Stimulated activated CD8-positive, alpha-beta memory T cell treated with anti-CD3 and anti-CD28 coated beads, Interleukin-4, amount 100 ng/mL, for 4 hours (primary cell): ENCODE data around the gene ATG13.
"Not testable (repeated sequence)": the region's sequence is repeated elsewhere in the genome, so short reads cannot be mapped to it uniquely, and the experiment has no call there.

ENCODE experiments used
- DNase-seq, 2 donors: peaks; one replicate each; pipeline ENCODE4 v3.0.0-alpha.2; 2020; ENCODE audit warnings: low read depth in 2 of 2, low spot score in 1 of 2

The ATG13 gene

GRCh38 chr11:46694607-46695006 lies 77.3 kb downstream of the ATG13 start:
- DNase-seq: no peak

GRCh38 chr11:46695345-46696211 lies 78.2 kb downstream of the ATG13 start:
- no peak for DNase-seq

GRCh38 chr11:46696212-46696558 lies 78.8 kb downstream of the ATG13 start:
- no peak for DNase-seq

- DNase-seq: no peak
These were observed 80.0 kb downstream of the ATG13 start for GRCh38 chr11:46697303-46697702.

- no peak for DNase-seq
These were observed 80.4 kb downstream of the ATG13 start for GRCh38 chr11:46697723-46698122.

- DNase-seq: no peak
These were observed 81.2 kb downstream of the ATG13 start for GRCh38 chr11:46698597-46698996.

- DNase-seq: peak; percentile 98 to 99
These were observed 83.1 kb downstream of the ATG13 start, which contains the start of the genes ARHGAP1 and ZNF408 for GRCh38 chr11:46700241-46701077. Gene ARHGAP1 (minus strand): TSS chr11:46700619. CDS start chr11:46696107, 4,512 bp downstream. Gene ZNF408 (plus strand): TSS chr11:46701031. CDS start chr11:46701048, 17 bp downstream.

DNA sequence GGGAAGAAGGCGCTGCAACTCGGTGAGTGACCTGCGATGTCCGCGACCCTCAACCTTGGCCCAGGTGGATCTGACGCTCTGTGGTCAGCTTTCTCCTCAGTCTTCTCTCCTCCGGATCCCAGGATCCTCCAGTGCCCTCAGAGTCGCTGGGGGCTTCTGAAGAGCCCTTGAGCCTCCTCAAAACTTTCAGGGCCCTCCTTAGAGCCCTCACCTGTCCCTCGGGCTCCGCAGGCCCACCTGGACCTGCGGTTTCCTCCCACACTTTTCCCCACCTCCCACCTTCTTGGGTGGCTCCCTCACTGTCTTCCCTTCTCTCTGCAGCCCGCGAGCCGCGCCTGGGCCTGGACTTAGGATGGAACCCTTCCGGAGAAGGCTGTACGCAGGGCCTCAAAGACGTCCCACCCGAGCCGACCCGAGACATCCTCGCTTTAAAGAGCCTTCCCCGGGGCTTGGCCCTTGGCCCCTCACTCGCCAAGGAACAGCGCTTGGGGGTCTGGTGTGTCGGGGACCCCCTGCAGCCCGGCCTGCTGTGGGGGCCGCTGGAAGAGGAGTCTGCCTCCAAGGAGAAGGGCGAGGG lies 83.8 kb downstream of the ATG13 start:
- DNase-seq: no peak

GRCh38 chr11:46705070-46705688 lies 87.8 kb downstream of the ATG13 start:
- DNase-seq: no peak

- DNase-seq: no peak
These were observed 89.5 kb downstream of the ATG13 start for GRCh38 chr11:46706886-46707285.

DNA sequence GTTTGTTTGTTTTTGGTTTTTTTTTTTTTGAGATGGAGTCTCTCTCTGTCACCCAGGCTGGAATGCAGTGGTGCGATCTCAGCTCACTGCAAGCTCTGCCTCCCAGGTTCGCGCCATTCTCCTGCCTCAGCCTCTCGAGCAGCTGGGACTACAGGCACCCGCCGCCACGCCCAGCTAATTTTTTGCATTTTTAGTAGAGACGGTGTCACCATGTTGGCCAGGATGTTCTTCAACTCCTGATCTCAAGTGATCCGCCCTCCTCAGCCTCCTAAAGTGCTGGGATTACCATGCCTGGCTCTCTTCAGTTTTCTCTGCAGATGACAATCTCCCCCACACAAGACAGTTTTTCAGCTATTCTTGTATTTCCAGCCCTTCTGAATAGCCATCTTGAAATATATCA lies 92.0 kb downstream of the ATG13 start:
- DNase-seq: not testable (repeated sequence)

GRCh38 chr11:46710821-46711269 lies 93.5 kb downstream of the ATG13 start:
- no peak for DNase-seq

GRCh38 chr11:46711303-46711702 lies 94.0 kb downstream of the ATG13 start:
- no peak for DNase-seq

DNA sequence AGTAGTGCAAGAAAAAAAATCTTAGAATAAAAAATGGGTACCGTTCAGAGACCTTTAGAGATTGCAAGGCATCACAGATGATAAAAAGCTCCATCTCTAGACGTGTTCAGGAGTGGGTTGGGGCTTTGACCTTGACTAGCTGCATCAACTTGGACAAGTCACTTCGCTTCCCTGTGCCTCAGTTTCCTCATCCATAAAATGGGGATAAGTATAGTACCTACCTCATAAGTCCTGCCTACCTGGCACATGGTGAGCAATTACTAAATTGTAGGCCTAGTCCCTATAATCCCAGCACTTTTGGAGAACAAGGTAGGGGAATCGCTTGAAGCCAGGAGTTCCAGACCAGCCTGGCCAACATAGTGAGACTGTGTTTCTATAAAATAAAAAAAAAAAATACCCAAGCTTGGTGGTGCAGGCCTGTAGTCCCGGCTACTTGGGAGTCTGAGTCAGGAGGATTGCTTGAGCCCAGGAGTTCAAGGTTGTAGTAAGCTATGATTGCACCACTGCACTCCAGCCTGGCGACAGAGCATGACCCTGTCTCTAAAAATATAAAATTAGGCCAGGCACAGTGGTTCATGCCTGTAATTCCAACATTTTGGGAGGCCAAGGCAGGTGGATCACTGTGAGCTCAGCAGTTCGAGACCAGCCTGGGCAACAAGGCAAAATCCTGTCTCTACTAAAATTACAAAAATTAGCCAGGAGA lies 95.7 kb downstream of the ATG13 start:
- DNase-seq: no peak

- not testable (repeated sequence) for DNase-seq
These were observed 100.4 kb downstream of the ATG13 start for GRCh38 chr11:46717825-46718154.

- no peak for DNase-seq
These were observed 101.0 kb downstream of the ATG13 start for GRCh38 chr11:46718155-46719019.

DNA sequence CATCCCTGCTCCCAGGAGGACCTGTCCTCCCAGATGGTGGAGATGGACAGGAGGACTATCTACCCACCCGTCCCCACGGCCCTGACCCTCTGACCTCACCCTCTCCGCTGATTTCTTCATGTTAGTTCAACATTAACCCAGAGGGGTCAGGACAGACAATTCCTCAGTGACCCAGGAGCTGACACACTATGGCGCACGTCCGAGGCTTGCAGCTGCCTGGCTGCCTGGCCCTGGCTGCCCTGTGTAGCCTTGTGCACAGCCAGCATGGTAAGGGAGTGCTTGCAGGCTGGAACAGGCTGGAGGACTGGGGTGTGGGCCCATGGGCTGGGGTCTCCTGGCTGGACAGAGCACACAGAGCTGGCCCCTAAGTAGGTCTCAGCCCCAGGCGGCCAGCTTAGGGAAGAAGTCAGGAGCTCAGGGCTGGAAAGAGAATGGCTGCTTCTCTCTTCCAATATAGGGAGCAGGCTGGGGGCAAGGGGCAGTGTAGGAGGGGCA lies 101.7 kb downstream of the ATG13 start, which contains the start of gene F2:
Gene F2, plus strand, starts transcription at position 166 of the 495 bp plus-strand sequence. Its CDS starts 23 bp downstream, at position 189.
- DNase-seq: no peak

DNA sequence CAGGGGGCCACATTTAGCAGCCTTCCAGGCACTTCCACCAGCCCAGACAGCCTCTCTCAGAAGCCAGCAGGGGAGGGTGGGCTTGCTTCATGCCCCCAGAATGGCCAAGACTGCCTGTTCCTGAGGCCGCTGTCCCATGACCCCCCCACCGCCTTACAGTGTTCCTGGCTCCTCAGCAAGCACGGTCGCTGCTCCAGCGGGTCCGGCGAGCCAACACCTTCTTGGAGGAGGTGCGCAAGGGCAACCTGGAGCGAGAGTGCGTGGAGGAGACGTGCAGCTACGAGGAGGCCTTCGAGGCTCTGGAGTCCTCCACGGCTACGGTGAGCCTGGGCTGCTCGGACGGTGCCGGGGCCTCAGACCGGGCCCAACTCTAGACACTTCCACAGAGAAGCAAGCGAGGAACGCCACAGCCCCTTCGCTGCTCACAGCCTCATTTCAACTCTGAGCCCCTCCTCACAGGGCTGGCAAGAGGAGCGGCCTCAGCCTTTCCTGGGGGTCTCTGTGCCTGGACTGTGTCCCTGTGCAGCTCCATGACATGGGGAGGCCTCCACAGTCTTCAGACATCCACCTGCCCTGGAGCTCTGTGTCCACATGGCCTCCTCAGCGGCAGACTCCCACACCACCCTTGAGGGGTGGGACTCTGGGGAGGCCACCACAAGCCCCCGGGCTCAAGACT lies 102.3 kb downstream of the ATG13 start:
- DNase-seq: no peak

DNA sequence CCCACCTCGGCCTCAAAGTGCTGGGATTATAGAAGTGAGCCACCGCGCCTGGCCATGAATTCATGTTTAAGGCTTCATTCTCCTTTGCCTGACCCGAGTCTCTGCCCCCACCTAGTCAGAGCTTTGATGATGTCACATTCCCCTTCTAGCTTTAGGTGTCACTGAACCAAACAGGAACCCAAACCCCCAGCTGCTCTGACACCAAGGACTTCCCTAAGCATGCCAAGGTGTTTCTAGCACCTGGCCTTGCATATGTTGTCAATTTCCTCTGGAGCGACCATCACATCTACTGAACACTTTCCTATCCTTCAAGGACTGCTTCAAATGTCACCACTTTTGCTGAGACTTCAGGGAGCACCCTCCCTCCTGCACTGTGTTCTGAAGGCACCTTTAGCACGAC lies 103.9 kb downstream of the ATG13 start:
- DNase-seq: no peak
